Endothelial cell of umbilical vein (primary cell): Measurements from ENCODE around the gene SLCO2A1. TPM values are rescaled to one million over a fixed set of nuclear protein-coding genes. Genes with fewer than 3 reads are reported as not detected.

Experiments used
- BruUV-seq: library from RNA; stranded (reverse); fragments of 400-500 nt; replicated peaks from 2 replicates; lab custom pipeline; 2021; lab: Mats Ljungman, UMichigan
- CTCF ChIA-PET: fragments of 300-600, 350-600 bp; sonication (Branson Sonifier 250); formaldehyde crosslinking; loops from one replicate; lab custom pipeline; 2021; ENCODE audit warnings: antibody characterized with exemption, inconsistent platforms; lab: Charles Lee
- POLR2A ChIA-PET: fragments of 300-600, 350-600 bp; sonication (Branson Sonifier 250); formaldehyde crosslinking; loops from one replicate; lab custom pipeline; 2021; ENCODE audit warnings: antibody characterized with exemption, inconsistent platforms; lab: Charles Lee
- DNase-seq: peaks from one replicate; pipeline ENCODE4 v3.0.0-alpha.2; 2011; ENCODE audit warnings: low read depth, low spot score
- FAIRE-seq: peaks from 2 replicates; lab custom pipeline; 2011; peaks lifted over from hg19 to GRCh38; lab: Jason Lieb, UNC
- H2AFZ ChIP-seq: 2 replicates; pipeline ENCODE4 v1.6.0; 2012; ENCODE audit warnings: low read depth, low read length, control low read depth, inconsistent platforms
- H3K27ac ChIP-seq: 2 replicates; pipeline ENCODE4 v1.5.1; 2011; ENCODE audit warnings: low read depth, mild to moderate bottlenecking, control low read depth, low read length, moderate library complexity; ENCODE audit not compliant: insufficient read depth
- H3K27me3 ChIP-seq, 2 experiments: 2 replicates each; pipeline versions ENCODE4 v1.6.0 to v1.6.1; 2011; ENCODE audit warnings: low read length in 2 of 2, mixed read lengths in 1 of 2; ENCODE audit not compliant: control insufficient read depth in 2 of 2, insufficient read depth in 2 of 2
- H3K36me3 ChIP-seq, 2 experiments: 2 replicates in 1 of 2; 3 replicates in 1 of 2; pipeline ENCODE4 v1.5.1; 2011; ENCODE audit warnings: low read length in 2 of 2, mild to moderate bottlenecking in 1 of 2, moderate library complexity in 1 of 2; ENCODE audit not compliant: control insufficient read depth in 2 of 2, insufficient read depth in 2 of 2; ENCODE audit errors: extremely low read depth in 1 of 2
- H3K4me1 ChIP-seq: 3 replicates; pipeline ENCODE4 v1.5.1; 2011; ENCODE audit warnings: mild to moderate bottlenecking, low read length; ENCODE audit not compliant: control insufficient read depth, insufficient read depth; ENCODE audit errors: extremely low read depth
- H3K4me2 ChIP-seq: 2 replicates; pipeline ENCODE4 v1.6.1; 2011; ENCODE audit warnings: low read length, control low read depth, mixed read lengths; ENCODE audit not compliant: insufficient read depth
- H3K4me3 ChIP-seq, 3 experiments: fragments of 200-600 bp in 1 of 3; sonication (generic), shearing (Covaris generic) in 1 of 3; replicated peaks in 1 of 3; 2 replicates each; pipeline ENCODE4 v1.5.1; 2011 to 2016; ENCODE audit warnings: control low read depth in 3 of 3, low read length in 3 of 3, mild to moderate bottlenecking in 2 of 3, inconsistent platforms in 1 of 3, low read depth in 1 of 3, moderate library complexity in 1 of 3; ENCODE audit not compliant: insufficient read depth in 1 of 3
- H3K79me2 ChIP-seq: 2 replicates; pipeline ENCODE4 v1.6.0; 2012; ENCODE audit warnings: low read length, inconsistent platforms; ENCODE audit not compliant: control insufficient read depth, insufficient read depth
- H3K9ac ChIP-seq: replicated peaks from 2 replicates; pipeline ENCODE3; 2011; ENCODE audit warnings: low read length, control low read depth; ENCODE audit not compliant: insufficient read depth; ENCODE audit errors: extremely low read depth
- H3K9me1 ChIP-seq: replicated peaks from 3 replicates; pipeline ENCODE4 v1.6.0; 2011; ENCODE audit warnings: mild to moderate bottlenecking, low read length; ENCODE audit not compliant: control insufficient read depth, insufficient read depth; ENCODE audit errors: extremely low read depth
- H3K9me3 ChIP-seq: replicated peaks from 2 replicates; pipeline ENCODE4 v1.5.1; 2012; ENCODE audit warnings: low read length, inconsistent platforms; ENCODE audit not compliant: control insufficient read depth, insufficient read depth
- H4K20me1 ChIP-seq: replicated peaks from 2 replicates; pipeline ENCODE3; 2011; ENCODE audit warnings: mild to moderate bottlenecking, low read length; ENCODE audit not compliant: control insufficient read depth, insufficient read depth; ENCODE audit errors: extremely low read depth
- EZH2 ChIP-seq: IDR thresholded peaks from 2 replicates; pipeline ENCODE4 v1.6.1; 2012; ENCODE audit warnings: borderline replicate concordance, low read depth, mild to moderate bottlenecking, moderate library complexity, low read length, inconsistent platforms; ENCODE audit not compliant: severe bottlenecking
- FOS ChIP-seq: IDR thresholded peaks from 2 replicates; pipeline ENCODE4 v1.6.1; 2011; ENCODE audit warnings: mild to moderate bottlenecking, low read length, moderate library complexity, borderline replicate concordance; ENCODE audit not compliant: insufficient read depth
- GATA2 ChIP-seq: IDR thresholded peaks from 2 replicates; pipeline ENCODE4 v1.7.0; 2011; ENCODE audit warnings: low read depth, mild to moderate bottlenecking, moderate library complexity, mixed read lengths, low read length; ENCODE audit not compliant: insufficient read length, insufficient read depth
- JUN ChIP-seq: IDR thresholded peaks from 2 replicates; pipeline ENCODE4 v1.6.1; 2011; ENCODE audit warnings: borderline replicate concordance, low read depth; ENCODE audit not compliant: insufficient read length, insufficient read depth
- MAX ChIP-seq: IDR thresholded peaks from 2 replicates; pipeline ENCODE4 v1.6.1; 2011; ENCODE audit not compliant: insufficient read depth, insufficient read length
- MYC ChIP-seq: IDR thresholded peaks from one replicate; pipeline ENCODE4 v1.6.1; 2011; ENCODE audit warnings: mild to moderate bottlenecking, low read depth, low read length
- POLR2A ChIP-seq: IDR thresholded peaks from 2 replicates; pipeline ENCODE4 v1.6.1; 2012; ENCODE audit warnings: low read depth, mild to moderate bottlenecking, control low read depth, low read length
- POLR2AphosphoS5 ChIP-seq: IDR thresholded peaks from 2 replicates; pipeline ENCODE4 v1.6.1; 2012; ENCODE audit warnings: low read depth, mild to moderate bottlenecking, control low read depth, low read length, moderate library complexity; ENCODE audit not compliant: insufficient read depth
- dilution Hi-C: fragments of 300-500 bp; cut with MboI; formaldehyde crosslinking; loops from one replicate; pipeline ENCODE4 v1.15.0; 2019; ENCODE audit warnings: low sequenced_read_pairs; ENCODE audit not compliant: extremely low pct_ligation_motif_present
- intact Hi-C: fragments of 100-400 bp; cut with micrococcal nuclease; formaldehyde crosslinking; loops from one replicate; pipeline ENCODE4 v1.10.0; 2022
- polyA plus RNA-seq, 4 experiments: library from polyadenylated mRNA; depleted of rRNA in 3 of 4; stranded (reverse) in 3 of 4; unstranded in 1 of 4; fragments of >200 nt; gene quantifications; 2 replicates each; pipeline versions ENCODE4 v1.2.1 to v1.2.3, GENCODE V29; 2011 to 2012; ENCODE audit warnings: missing spikeins in 1 of 4
- total RNA-seq: library from RNA; stranded (reverse); gene quantifications from 2 replicates; pipeline ENCODE4 v1.2.3, GENCODE V29; 2021
- TF ChIP-seq, protein P1 (sequence below), 2 donors: IDR thresholded peaks; 1 replicate in 1 of 2; 2 replicates in 1 of 2; pipeline ENCODE4 v1.5.1; 2011; ENCODE audit warnings: low read length in 2 of 2, mild to moderate bottlenecking in 2 of 2, moderate library complexity in 2 of 2, control low read depth in 1 of 2, inconsistent platforms in 1 of 2, low read depth in 1 of 2; ENCODE audit not compliant: insufficient read depth in 1 of 2; ENCODE audit errors: extremely low read depth in 1 of 2

Gene SLCO2A1
- total and polyA plus RNA-seq, 2 donors (not counting 3 experiments of a cell fraction or from before 2014, with no cell fraction given): 1.4 to 11.9 TPM

DNA sequence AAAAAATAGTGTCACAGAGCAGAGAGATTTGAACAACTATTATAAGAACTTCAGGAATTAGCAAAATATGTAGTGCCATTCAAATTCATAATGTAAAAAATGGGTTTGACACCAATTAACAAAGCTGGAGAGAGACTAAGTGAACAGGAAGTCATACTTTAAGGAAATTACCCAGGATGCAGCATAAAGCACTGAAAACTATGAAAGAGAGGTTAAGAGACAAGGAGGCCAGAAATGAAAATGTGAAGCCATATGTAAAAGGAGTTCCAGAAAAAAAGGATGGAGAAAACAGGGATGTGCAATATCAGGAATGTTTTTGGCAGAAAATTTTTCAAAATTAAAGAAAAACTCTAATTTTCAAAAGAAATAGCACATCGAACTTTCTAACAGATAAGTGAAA lies 57.6 kb downstream of the SLCO2A1 start:
- no peaks in the 10 kb centered on the region for H3K27me3 ChIP-seq
- H3K4me3 ChIP-seq: no peak overlapping the region
- no peak overlapping the region for H3K9ac ChIP-seq
- TF ChIP-seq FOS (no peak), JUN (no peak), MYC (no peak), POLR2AphosphoS5 (no peak), POLR2A (no peak)
- TF ChIP-seq, protein P1, sequence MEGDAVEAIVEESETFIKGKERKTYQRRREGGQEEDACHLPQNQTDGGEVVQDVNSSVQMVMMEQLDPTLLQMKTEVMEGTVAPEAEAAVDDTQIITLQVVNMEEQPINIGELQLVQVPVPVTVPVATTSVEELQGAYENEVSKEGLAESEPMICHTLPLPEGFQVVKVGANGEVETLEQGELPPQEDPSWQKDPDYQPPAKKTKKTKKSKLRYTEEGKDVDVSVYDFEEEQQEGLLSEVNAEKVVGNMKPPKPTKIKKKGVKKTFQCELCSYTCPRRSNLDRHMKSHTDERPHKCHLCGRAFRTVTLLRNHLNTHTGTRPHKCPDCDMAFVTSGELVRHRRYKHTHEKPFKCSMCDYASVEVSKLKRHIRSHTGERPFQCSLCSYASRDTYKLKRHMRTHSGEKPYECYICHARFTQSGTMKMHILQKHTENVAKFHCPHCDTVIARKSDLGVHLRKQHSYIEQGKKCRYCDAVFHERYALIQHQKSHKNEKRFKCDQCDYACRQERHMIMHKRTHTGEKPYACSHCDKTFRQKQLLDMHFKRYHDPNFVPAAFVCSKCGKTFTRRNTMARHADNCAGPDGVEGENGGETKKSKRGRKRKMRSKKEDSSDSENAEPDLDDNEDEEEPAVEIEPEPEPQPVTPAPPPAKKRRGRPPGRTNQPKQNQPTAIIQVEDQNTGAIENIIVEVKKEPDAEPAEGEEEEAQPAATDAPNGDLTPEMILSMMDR (IDR thresholded peaks at IDR 0.05; ENCODE audit: extremely low read depth in 1 of 2, insufficient read depth in 1 of 2, low read depth in 1 of 2, low read length in 2 of 2): no peak
- intact Hi-C loops: no loop called here
- no peak overlapping the region for H3K27ac ChIP-seq
- no peak overlapping the region for H2AFZ ChIP-seq
- H3K9me3 ChIP-seq: no peaks in the 10 kb centered on the region
- H4K20me1 ChIP-seq: no peaks in the 10 kb centered on the region
- no peaks in the 10 kb centered on the region for H3K79me2 ChIP-seq
- FAIRE-seq: no peak
- POLR2A ChIA-PET: no interaction called here
- no peaks in the 10 kb centered on the region for H3K36me3 ChIP-seq
- no peaks in the 10 kb centered on the region for H3K9me1 ChIP-seq
- DNase-seq: no peak
- dilution Hi-C loops: no loop called here
- CTCF ChIA-PET: no interaction called here
- peaks cover 9% of the 10 kb centered on the region for H3K4me1 ChIP-seq
- no peak overlapping the region for H3K4me2 ChIP-seq
- no TSS peak for BruUV-seq

- no peaks in the 10 kb centered on the region for H3K9me3 ChIP-seq
- H3K4me3 ChIP-seq: no peak overlapping the region
- no peak overlapping the region for H2AFZ ChIP-seq
- no peaks in the 10 kb centered on the region for H3K27me3 ChIP-seq
- H3K36me3 ChIP-seq: no peaks in the 10 kb centered on the region
- no peaks in the 10 kb centered on the region for H3K9me1 ChIP-seq
- H3K4me1 ChIP-seq: peaks cover 9% of the 10 kb centered on the region
- POLR2A ChIA-PET: no interaction called here
- dilution Hi-C loops: no loop called here
- intact Hi-C loops: no loop called here
- DNase-seq (no peak), FAIRE-seq (no peak)
- no peak overlapping the region for H3K4me2 ChIP-seq
- BruUV-seq: no TSS peak
- no peaks in the 10 kb centered on the region for H4K20me1 ChIP-seq
- no peak overlapping the region for H3K27ac ChIP-seq
- CTCF ChIA-PET: no interaction called here
- H3K79me2 ChIP-seq: no peaks in the 10 kb centered on the region
- TF ChIP-seq POLR2AphosphoS5: no peak
- TF ChIP-seq JUN: no peak
- no peak for TF ChIP-seq MYC
- no peak for TF ChIP-seq FOS
- no peak for TF ChIP-seq GATA2
- TF ChIP-seq POLR2A: no peak
- no peak for TF ChIP-seq EZH2
- TF ChIP-seq MAX: no peak
- TF ChIP-seq, protein P1 (IDR thresholded peaks at IDR 0.05; ENCODE audit: extremely low read depth in 1 of 2, insufficient read depth in 1 of 2, low read depth in 1 of 2, low read length in 2 of 2): no peak
- no peak overlapping the region for H3K9ac ChIP-seq
Observed at GRCh38 chr3:133970916-133971315, 58.8 kb downstream of the SLCO2A1 start.
